ENCODE results near the gene ACER1. TPM values are rescaled to one million over a fixed set of nuclear protein-coding genes. Genes with fewer than 3 reads are reported as not detected.
"Not testable (repeated sequence)": the region's sequence is repeated elsewhere in the genome, so short reads cannot be mapped to it uniquely, and the experiment has no call there.

Gene ACER1
- total RNA-seq, 1 donor from 2014 or later = not detected

GRCh38 chr19:6362351-6362801 is 29.0 kb upstream of the ACER1 start:
- TF ChIP-seq, protein P1, sequence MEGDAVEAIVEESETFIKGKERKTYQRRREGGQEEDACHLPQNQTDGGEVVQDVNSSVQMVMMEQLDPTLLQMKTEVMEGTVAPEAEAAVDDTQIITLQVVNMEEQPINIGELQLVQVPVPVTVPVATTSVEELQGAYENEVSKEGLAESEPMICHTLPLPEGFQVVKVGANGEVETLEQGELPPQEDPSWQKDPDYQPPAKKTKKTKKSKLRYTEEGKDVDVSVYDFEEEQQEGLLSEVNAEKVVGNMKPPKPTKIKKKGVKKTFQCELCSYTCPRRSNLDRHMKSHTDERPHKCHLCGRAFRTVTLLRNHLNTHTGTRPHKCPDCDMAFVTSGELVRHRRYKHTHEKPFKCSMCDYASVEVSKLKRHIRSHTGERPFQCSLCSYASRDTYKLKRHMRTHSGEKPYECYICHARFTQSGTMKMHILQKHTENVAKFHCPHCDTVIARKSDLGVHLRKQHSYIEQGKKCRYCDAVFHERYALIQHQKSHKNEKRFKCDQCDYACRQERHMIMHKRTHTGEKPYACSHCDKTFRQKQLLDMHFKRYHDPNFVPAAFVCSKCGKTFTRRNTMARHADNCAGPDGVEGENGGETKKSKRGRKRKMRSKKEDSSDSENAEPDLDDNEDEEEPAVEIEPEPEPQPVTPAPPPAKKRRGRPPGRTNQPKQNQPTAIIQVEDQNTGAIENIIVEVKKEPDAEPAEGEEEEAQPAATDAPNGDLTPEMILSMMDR (IDR thresholded peaks at IDR 0.05) = no peak
- intact Hi-C loops (cut with DNase I) = loop anchor here (10.0 kb wide), 1 partner anchor 148 kb away; no protein-coding TSS in a partner anchor
- DNase-seq (ENCODE audit: extremely low spot score in 2 of 2) = no peak
- no peaks in the 10 kb centered on the region for H3K9me3 ChIP-seq
- H3K27me3 ChIP-seq = no peaks in the 10 kb centered on the region
- H3K27ac ChIP-seq = peak overlapping the region; percentile 87
- H3K4me1 ChIP-seq = peaks cover 16% of the 10 kb centered on the region
- H3K4me3 ChIP-seq = peak overlapping the region; percentile 64 to 82
- peaks cover 0 to 32% of the 10 kb centered on the region in 2 donors for H3K36me3 ChIP-seq

DNA sequence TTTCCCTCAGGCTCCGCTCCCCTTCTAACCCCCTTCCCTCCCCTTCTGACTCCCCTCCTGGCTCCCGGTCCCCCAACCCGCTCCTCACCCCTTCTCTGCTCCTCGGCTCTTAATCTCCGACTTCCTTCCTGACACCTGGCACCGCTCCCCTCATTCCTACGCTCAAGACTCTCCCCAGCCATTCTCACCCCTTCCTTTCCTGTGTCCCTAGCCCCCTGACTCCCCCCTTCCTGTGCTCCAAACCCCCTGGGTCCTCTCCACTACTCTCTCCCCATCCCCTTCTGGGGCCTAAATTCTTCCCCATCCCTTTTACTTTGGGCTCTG is 28.6 kb upstream of the ACER1 start:
- no peaks in the 10 kb centered on the region for H3K9me3 ChIP-seq
- H3K27me3 ChIP-seq = no peaks in the 10 kb centered on the region
- peak overlapping the region; percentile 87 for H3K27ac ChIP-seq
- DNase-seq (ENCODE audit: extremely low spot score in 2 of 2) = no peak
- H3K4me1 ChIP-seq = peaks cover 16% of the 10 kb centered on the region
- TF ChIP-seq, protein P1 (IDR thresholded peaks at IDR 0.05) = no peak
- no peak for TF ChIP-seq POLR2A (IDR thresholded peaks at IDR 0.05)
- no peak for TF ChIP-seq POLR2AphosphoS5 (IDR thresholded peaks at IDR 0.05; ENCODE audit: insufficient read depth in 1 of 2, low read depth in 1 of 2)
- intact Hi-C loops (cut with DNase I) = loop anchor here (10.0 kb wide), 1 partner anchor 147 kb away; no protein-coding TSS in a partner anchor
- H3K36me3 ChIP-seq = peaks cover 0 to 29% of the 10 kb centered on the region in 2 donors
- peak overlapping the region; percentile 64 to 82 for H3K4me3 ChIP-seq

GRCh38 chr19:6360857-6361216 is 27.4 kb upstream of the ACER1 start:
- not testable (repeated sequence) for DNase-seq (ENCODE audit: extremely low spot score in 2 of 2); H3K27me3 ChIP-seq; H3K9me3 ChIP-seq
- Histone ChIP-seq H3K27ac (peak overlapping the region; percentile 87), H3K4me3 (peak overlapping the region in 1 of 2 donors; percentile 64), H3K4me1 (peaks cover 16% of the 10 kb centered on the region), H3K36me3 (peaks cover 0 to 18% of the 10 kb centered on the region in 2 donors)
- intact Hi-C loops (cut with DNase I) = loop anchor here (10.0 kb wide), 1 partner anchor 146 kb away; no protein-coding TSS in a partner anchor

DNA sequence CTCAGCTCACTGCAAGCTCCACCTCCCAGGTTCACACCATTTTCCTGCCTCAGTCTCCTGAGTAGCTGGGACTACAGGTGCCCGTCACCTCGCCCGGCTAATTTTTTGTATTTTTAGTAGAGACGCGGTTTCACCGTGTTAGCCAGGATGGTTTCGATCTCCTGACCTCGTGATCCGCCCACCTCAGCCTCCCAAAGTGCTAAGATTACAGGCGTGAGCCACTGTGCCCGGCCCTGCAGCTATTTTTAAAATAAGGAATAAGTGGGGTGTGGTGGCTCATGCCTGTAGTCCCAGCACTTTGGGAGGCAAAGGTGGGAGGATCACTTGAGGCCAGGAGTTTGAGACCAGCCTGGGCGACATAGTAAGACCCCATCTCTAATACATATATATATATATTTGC is 27.0 kb upstream of the ACER1 start:
- H3K4me3 ChIP-seq; DNase-seq (ENCODE audit: extremely low spot score in 2 of 2); H3K27me3 ChIP-seq; H3K9me3 ChIP-seq; H3K27ac ChIP-seq: not testable (repeated sequence)
- intact Hi-C loops (cut with DNase I) = loop anchor here (10.0 kb wide), 1 partner anchor 146 kb away; no protein-coding TSS in a partner anchor
- peaks cover 0 to 14% of the 10 kb centered on the region in 2 donors for H3K36me3 ChIP-seq
- H3K4me1 ChIP-seq = peaks cover 16% of the 10 kb centered on the region

DNA sequence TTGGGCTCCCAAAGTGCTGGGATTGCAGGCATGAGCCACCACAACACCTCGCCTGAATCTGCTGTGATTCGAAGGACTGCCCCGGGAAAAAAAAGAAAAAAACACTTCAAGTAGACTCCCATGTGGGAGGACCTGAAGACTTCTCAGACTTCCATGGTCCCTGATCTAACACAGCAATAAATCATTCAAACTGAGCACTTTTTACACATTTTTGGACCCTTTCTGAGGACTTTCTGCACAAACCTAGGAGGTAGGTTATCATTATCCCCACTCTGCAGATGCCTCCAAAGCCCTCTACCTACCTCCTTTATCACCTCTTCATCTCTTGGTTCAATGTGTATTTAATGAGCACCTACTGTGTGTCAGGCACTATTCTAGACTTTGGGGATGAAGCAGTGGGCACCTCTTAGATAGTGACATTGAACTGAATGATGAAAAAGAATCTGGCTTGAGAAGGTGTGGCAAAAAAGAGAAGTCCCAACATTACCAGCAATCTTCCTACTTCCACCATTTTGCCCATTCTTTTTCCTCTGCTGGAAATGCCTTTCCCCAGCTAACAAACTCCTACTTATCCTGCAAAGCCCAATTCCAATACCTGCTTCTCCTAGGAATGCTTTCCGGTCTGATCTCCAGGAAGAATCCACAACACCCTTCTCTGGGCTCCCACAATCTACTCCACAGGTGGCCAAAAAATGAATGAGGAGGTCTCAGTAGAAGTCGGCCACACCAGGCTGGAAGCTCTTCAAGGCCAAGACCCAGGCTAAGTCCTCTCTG is 26.3 kb upstream of the ACER1 start:
- no peaks in the 10 kb centered on the region for H3K27me3 ChIP-seq
- H3K4me3 ChIP-seq = no peak overlapping the region
- TF ChIP-seq POLR2AphosphoS5 (IDR thresholded peaks at IDR 0.05; ENCODE audit: insufficient read depth in 1 of 2, low read depth in 1 of 2) (no peak), POLR2A (IDR thresholded peaks at IDR 0.05) (no peak)
- TF ChIP-seq, protein P1 (IDR thresholded peaks at IDR 0.05) = no peak
- H3K4me1 ChIP-seq = peaks cover 16% of the 10 kb centered on the region
- H3K9me3 ChIP-seq = no peaks in the 10 kb centered on the region
- H3K36me3 ChIP-seq = peaks cover 0 to 7% of the 10 kb centered on the region in 2 donors
- H3K27ac ChIP-seq = no peak overlapping the region
- intact Hi-C loops (cut with DNase I) = loop anchor here (10.0 kb wide), 1 partner anchor 145 kb away; no protein-coding TSS in a partner anchor
- no peak for DNase-seq (ENCODE audit: extremely low spot score in 2 of 2)

DNA sequence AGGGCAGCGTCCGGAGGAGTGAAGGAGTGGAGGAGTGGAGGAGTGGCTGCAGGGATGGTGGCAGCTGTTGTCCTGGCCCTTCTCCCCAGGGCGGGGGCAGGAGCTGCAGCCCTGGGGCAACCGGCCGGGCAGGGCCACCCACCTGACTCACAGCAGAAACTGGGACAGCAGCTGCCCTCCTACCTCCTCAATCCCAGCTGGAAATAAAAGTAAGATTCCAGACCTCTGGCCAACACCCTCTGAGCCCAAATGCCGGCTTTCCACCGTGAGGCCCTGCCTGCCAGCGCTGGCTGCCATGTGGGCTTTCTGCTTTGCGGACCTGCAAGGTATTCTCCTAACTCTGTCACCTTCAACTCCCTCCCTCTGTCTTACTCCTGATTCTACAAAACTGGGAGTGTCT is 24.6 kb upstream of the ACER1 start:
- H3K4me3 ChIP-seq = no peak overlapping the region
- H3K9me3 ChIP-seq = no peaks in the 10 kb centered on the region
- peaks cover 9% of the 10 kb centered on the region for H3K4me1 ChIP-seq
- no peak for DNase-seq (ENCODE audit: extremely low spot score in 2 of 2)
- no peaks in the 10 kb centered on the region for H3K36me3 ChIP-seq
- TF ChIP-seq POLR2A (IDR thresholded peaks at IDR 0.05) = no peak
- TF ChIP-seq, protein P1 (IDR thresholded peaks at IDR 0.05) = no peak
- TF ChIP-seq POLR2AphosphoS5 (IDR thresholded peaks at IDR 0.05; ENCODE audit: insufficient read depth in 1 of 2, low read depth in 1 of 2) = no peak
- no peaks in the 10 kb centered on the region for H3K27me3 ChIP-seq
- H3K27ac ChIP-seq = no peak overlapping the region
- intact Hi-C loops (cut with DNase I) = no loop called here
